ENCODE data around the gene BACH1. TPM values are rescaled to one million over a fixed set of nuclear protein-coding genes. Genes with fewer than 3 reads are reported as not detected.

Gene BACH1
- total RNA-seq, 1 experiment from 2014 or later = 65.2 TPM

DNA sequence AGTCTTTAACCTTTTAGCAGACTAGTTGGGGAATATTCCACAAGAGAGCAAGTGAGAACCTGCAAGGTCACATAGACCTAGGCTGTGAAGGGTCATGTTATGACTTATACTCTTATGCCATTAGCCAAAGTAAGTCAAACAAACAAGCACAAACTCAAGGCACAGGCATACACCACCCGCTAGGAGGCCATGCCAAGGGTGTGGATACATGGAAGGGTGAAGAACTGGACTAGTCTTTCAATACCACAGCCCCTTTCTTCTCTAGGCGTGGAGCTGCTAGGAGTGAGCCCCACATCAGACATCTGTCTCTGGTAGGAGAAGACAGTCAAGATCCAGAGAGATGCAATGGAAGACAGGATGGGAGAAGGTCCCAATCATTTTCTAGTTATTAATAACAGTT, 68.6 kb downstream of the BACH1 start:
- no TSS peak for BruUV-seq (replicated peaks)
- H3K27ac Mint-ChIP-seq (ENCODE audit: unreplicated experiment) = no peak overlapping the region
- intact Hi-C loops (cut with micrococcal nuclease; ENCODE audit: unreplicated experiment) = no loop called here

DNA sequence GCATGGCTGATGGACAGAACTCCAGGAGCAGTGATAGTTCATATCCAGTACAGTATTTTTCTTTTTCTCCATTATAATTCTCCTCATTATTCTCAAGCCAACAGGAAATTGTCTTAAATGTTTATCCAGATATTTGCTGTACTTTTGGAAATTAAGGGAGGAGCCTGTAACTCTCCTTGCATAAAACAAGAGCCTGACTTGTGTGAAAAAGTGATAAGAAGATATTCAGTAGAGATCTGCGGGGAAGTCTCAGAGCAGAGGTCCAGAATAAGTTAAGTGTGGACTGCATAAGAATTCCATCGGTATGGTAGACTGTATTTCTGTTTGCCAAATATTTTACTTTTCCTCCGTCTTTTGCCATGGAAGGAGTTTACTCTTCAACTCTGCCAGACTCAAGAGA, 70.2 kb downstream of the BACH1 start:
- no TSS peak for BruUV-seq (replicated peaks)
- H3K27ac Mint-ChIP-seq (ENCODE audit: unreplicated experiment) = no peak overlapping the region
- H3K4me1 ChIP-seq = no peaks in the 10 kb centered on the region
- ChIA-PET POLR2A (no interaction called here), CTCF (no interaction called here)
- H3K4me1 Mint-ChIP-seq (ENCODE audit: low read depth, unreplicated experiment) = no peaks in the 10 kb centered on the region
- no peak for DNase-seq
- no peaks in the 10 kb centered on the region for H3K36me3 ChIP-seq (ENCODE audit: control insufficient read depth, insufficient read depth, low read length)
- intact Hi-C loops (cut with micrococcal nuclease; ENCODE audit: unreplicated experiment) = no loop called here
- no peaks in the 10 kb centered on the region for H3K9me3 ChIP-seq
- no peaks in the 10 kb centered on the region for H3K27me3 ChIP-seq (replicated peaks; ENCODE audit: control insufficient read depth, insufficient read depth, low read length)
- H3K36me3 Mint-ChIP-seq (ENCODE audit: insufficient read depth, unreplicated experiment) = peaks cover 7% of the 10 kb centered on the region
- H3K9me3 Mint-ChIP-seq (ENCODE audit: unreplicated experiment) = no peaks in the 10 kb centered on the region
- TF ChIP-seq, protein P1, sequence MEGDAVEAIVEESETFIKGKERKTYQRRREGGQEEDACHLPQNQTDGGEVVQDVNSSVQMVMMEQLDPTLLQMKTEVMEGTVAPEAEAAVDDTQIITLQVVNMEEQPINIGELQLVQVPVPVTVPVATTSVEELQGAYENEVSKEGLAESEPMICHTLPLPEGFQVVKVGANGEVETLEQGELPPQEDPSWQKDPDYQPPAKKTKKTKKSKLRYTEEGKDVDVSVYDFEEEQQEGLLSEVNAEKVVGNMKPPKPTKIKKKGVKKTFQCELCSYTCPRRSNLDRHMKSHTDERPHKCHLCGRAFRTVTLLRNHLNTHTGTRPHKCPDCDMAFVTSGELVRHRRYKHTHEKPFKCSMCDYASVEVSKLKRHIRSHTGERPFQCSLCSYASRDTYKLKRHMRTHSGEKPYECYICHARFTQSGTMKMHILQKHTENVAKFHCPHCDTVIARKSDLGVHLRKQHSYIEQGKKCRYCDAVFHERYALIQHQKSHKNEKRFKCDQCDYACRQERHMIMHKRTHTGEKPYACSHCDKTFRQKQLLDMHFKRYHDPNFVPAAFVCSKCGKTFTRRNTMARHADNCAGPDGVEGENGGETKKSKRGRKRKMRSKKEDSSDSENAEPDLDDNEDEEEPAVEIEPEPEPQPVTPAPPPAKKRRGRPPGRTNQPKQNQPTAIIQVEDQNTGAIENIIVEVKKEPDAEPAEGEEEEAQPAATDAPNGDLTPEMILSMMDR (IDR thresholded peaks at IDR 0.05; ENCODE audit: insufficient read depth in 1 of 2, low read depth in 1 of 2, low read length in 1 of 2, severe bottlenecking in 1 of 2, unreplicated experiment in 1 of 2) = no peak
- H3K4me3 Mint-ChIP-seq (ENCODE audit: unreplicated experiment) = no peak overlapping the region
- no peaks in the 10 kb centered on the region for H3K27me3 Mint-ChIP-seq (ENCODE audit: insufficient read depth, unreplicated experiment)
- H3K4me3 ChIP-seq (ENCODE audit: low read depth, low read length) = no peak overlapping the region

More for the DNA sequence above, 68.6 kb downstream of the BACH1 start:
- DNase-seq = no peak
- no peaks in the 10 kb centered on the region for H3K27me3 ChIP-seq (replicated peaks; ENCODE audit: control insufficient read depth, insufficient read depth, low read length)
- no peaks in the 10 kb centered on the region for H3K36me3 ChIP-seq (ENCODE audit: control insufficient read depth, insufficient read depth, low read length)
- Mint-ChIP-seq H3K27me3 (ENCODE audit: insufficient read depth, unreplicated experiment) (no peaks in the 10 kb centered on the region), H3K4me3 (ENCODE audit: unreplicated experiment) (no peak overlapping the region), H3K4me1 (ENCODE audit: low read depth, unreplicated experiment) (no peaks in the 10 kb centered on the region), H3K9me3 (ENCODE audit: unreplicated experiment) (no peaks in the 10 kb centered on the region), H3K36me3 (ENCODE audit: insufficient read depth, unreplicated experiment) (peaks cover 7% of the 10 kb centered on the region)
- POLR2A ChIA-PET = no interaction called here
- H3K4me3 ChIP-seq (ENCODE audit: low read depth, low read length) = no peak overlapping the region
- CTCF ChIA-PET = no interaction called here
- no peaks in the 10 kb centered on the region for H3K4me1 ChIP-seq
- TF ChIP-seq, protein P1 (IDR thresholded peaks at IDR 0.05; ENCODE audit: insufficient read depth in 1 of 2, low read depth in 1 of 2, low read length in 1 of 2, severe bottlenecking in 1 of 2, unreplicated experiment in 1 of 2) = no peak
- H3K9me3 ChIP-seq = no peaks in the 10 kb centered on the region

DNA sequence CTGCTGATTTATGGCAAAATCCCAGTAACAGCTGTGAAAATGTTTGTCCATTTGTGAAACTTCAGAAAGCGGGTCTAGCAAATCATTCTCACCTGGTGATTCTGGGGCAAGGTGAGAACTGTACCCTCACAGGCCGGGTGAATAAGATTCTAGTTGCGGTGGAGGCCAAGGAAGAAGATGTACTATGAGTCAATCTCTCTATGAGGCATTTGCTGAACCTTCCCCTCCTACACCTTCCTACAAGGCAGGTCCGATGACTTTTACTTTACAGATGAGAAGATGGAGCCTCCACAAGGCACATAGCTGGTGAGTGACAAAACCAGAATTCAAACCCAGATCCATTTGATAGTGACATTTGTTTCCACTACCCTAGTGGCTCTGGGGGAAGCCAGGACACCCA, 72.7 kb downstream of the BACH1 start:
- BruUV-seq (replicated peaks) = no TSS peak

More for the DNA sequence above, 72.7 kb downstream of the BACH1 start:
- no peaks in the 10 kb centered on the region for H3K4me1 ChIP-seq
- no peaks in the 10 kb centered on the region for H3K9me3 ChIP-seq
- DNase-seq = no peak
- H3K9me3 Mint-ChIP-seq (ENCODE audit: unreplicated experiment) = no peaks in the 10 kb centered on the region
- H3K36me3 ChIP-seq (ENCODE audit: control insufficient read depth, insufficient read depth, low read length) = no peaks in the 10 kb centered on the region
- H3K36me3 Mint-ChIP-seq (ENCODE audit: insufficient read depth, unreplicated experiment) = peaks cover 7% of the 10 kb centered on the region
- H3K27ac Mint-ChIP-seq (ENCODE audit: unreplicated experiment) = no peak overlapping the region
- no peak overlapping the region for H3K4me3 Mint-ChIP-seq (ENCODE audit: unreplicated experiment)
- H3K4me1 Mint-ChIP-seq (ENCODE audit: low read depth, unreplicated experiment) = no peaks in the 10 kb centered on the region
- no peaks in the 10 kb centered on the region for H3K27me3 ChIP-seq (replicated peaks; ENCODE audit: control insufficient read depth, insufficient read depth, low read length)
- ChIA-PET CTCF (interaction anchor here (0.8 to 1.2 kb wide), 2 partner anchors 10 to 285 kb away, joined by 3 to 7 read pairs; no protein-coding TSS in a partner anchor), POLR2A (interaction anchor here (0.6 kb wide), 1 partner anchor 22 kb away, joined by 4 read pairs; no protein-coding TSS in a partner anchor)
- no peaks in the 10 kb centered on the region for H3K27me3 Mint-ChIP-seq (ENCODE audit: insufficient read depth, unreplicated experiment)
- intact Hi-C loops (cut with micrococcal nuclease; ENCODE audit: unreplicated experiment) = no loop called here
- TF ChIP-seq, protein P1 (IDR thresholded peaks at IDR 0.05; ENCODE audit: insufficient read depth in 1 of 2, low read depth in 1 of 2, low read length in 1 of 2, severe bottlenecking in 1 of 2, unreplicated experiment in 1 of 2) = no peak
- H3K4me3 ChIP-seq (ENCODE audit: low read depth, low read length) = no peak overlapping the region
